H1 (cell line): Measurements from ENCODE around the gene SPOCK3. TPM values are rescaled to one million over a fixed set of nuclear protein-coding genes. Genes with fewer than 3 reads are reported as not detected.

Experiments used
- CTCF ChIP-seq, 3 experiments: IDR thresholded peaks; 1 replicate in 2 of 3; 2 replicates in 1 of 3; pipeline versions ENCODE4 v1.5.1 to v1.6.1; 2011; ENCODE audit warnings: low read length in 3 of 3, mild to moderate bottlenecking in 3 of 3, inconsistent platforms in 2 of 3, low read depth in 1 of 3, moderate library complexity in 1 of 3; ENCODE audit not compliant: insufficient read depth in 1 of 3; ENCODE audit errors: control extremely low read depth in 1 of 3
- JUND ChIP-seq: IDR thresholded peaks from 2 replicates; pipeline ENCODE4 v1.6.1; 2011; ENCODE audit warnings: mild to moderate bottlenecking, improper control_type of control experiment, low read length
- MAX ChIP-seq: IDR thresholded peaks from 2 replicates; pipeline ENCODE4 v1.6.1; 2012; ENCODE audit warnings: inconsistent platforms
- POLR2AphosphoS5 ChIP-seq: IDR thresholded peaks from 2 replicates; pipeline ENCODE4 v1.6.1; 2011; ENCODE audit warnings: low read depth, low read length
- RXRA ChIP-seq: IDR thresholded peaks from 2 replicates; pipeline ENCODE4 v1.6.1; 2011; ENCODE audit warnings: low read depth, mild to moderate bottlenecking, low read length, moderate library complexity; ENCODE audit not compliant: insufficient read depth
- SRF ChIP-seq: IDR thresholded peaks from 2 replicates; pipeline ENCODE4 v1.6.1; 2011; ENCODE audit warnings: mild to moderate bottlenecking, low read depth, low read length, moderate library complexity
- polyA plus RNA-seq, 7 experiments: library from polyadenylated mRNA; depleted of rRNA in 3 of 7; stranded (reverse) in 5 of 7; unstranded in 2 of 7; fragments of >200 nt in 5 of 7; fragments of 200-250 nt in 2 of 7; gene quantifications; 1 replicate in 5 of 7; 2 replicates in 1 of 7; 4 replicates in 1 of 7; pipeline versions ENCODE4 v1.2.1 to v1.2.3, GENCODE V29; 2011 to 2013; ENCODE audit warnings: missing spikeins in 2 of 7, mixed read lengths in 2 of 7
- total RNA-seq: library from RNA; stranded (reverse); fragmentation: NEBNext Ultra II Directional; extraction: Animal tissue kit (Norgen Biotek cat#: 25700); gene quantifications from 2 replicates; pipeline ENCODE4 v1.2.1, GENCODE V29; 2021

The SPOCK3 gene
- total and polyA plus RNA-seq, 2 of the 8 experiments (the other 6 are each of a cell fraction or from before 2014, with no cell fraction given) = 0.14 to 0.60 TPM

- no peak for TF ChIP-seq CTCF (IDR thresholded peaks at IDR 0.05; ENCODE audit: control extremely low read depth in 1 of 3, insufficient read depth in 1 of 3, low read depth in 1 of 3, low read length in 3 of 3)
- no peak for TF ChIP-seq RXRA
- no peak for TF ChIP-seq JUND
- TF ChIP-seq POLR2AphosphoS5 = no peak
- TF ChIP-seq SRF = no peak
- no peak for TF ChIP-seq MAX
Observed at GRCh38 chr4:167265231-167265630, 30.9 kb upstream of the SPOCK3 start (continued).
